Uterus (tissue), 4 donors: ENCODE measurements around the gene GRID2. TPM values are rescaled to one million over a fixed set of nuclear protein-coding genes. Genes with fewer than 3 reads are reported as not detected.

Experiments
- DNase-seq, 2 donors: peaks; one replicate each; pipeline ENCODE4 v3.0.0-alpha.2; 2019 to 2020
- H3K27ac ChIP-seq, 2 donors: fragments of 200-600 bp; sonication (generic); 1 replicate in 1 of 2; 2 replicates in 1 of 2; pipeline ENCODE4 v1.5.1; 2016 to 2018
- H3K27me3 ChIP-seq, 2 donors: fragments of 200-600 bp; sonication (generic); one replicate each; pipeline ENCODE4 v1.5.1; 2018 to 2019; ENCODE audit warnings: control low read depth in 1 of 2
- H3K36me3 ChIP-seq, 2 donors: fragments of 200-600 bp; sonication (generic); one replicate each; pipeline ENCODE4 v1.5.1; 2019; ENCODE audit warnings: control low read depth in 1 of 2
- H3K4me1 ChIP-seq, 2 donors: fragments of 200-600 bp; sonication (generic); one replicate each; pipeline ENCODE4 v1.5.1; 2018 to 2019; ENCODE audit warnings: control low read depth in 1 of 2
- H3K4me3 ChIP-seq, 2 donors: fragments of 200-600 bp; sonication (generic); 1 replicate in 1 of 2; 2 replicates in 1 of 2; pipeline ENCODE4 v1.5.1; 2018 to 2019; ENCODE audit warnings: mild to moderate bottlenecking in 1 of 2
- H3K9me3 ChIP-seq, 2 donors: fragments of 200-600 bp; sonication (generic); one replicate each; pipeline ENCODE4 v1.5.1; 2019; ENCODE audit warnings: control low read depth in 1 of 2
- POLR2A ChIP-seq, 2 donors: fragments of 450-650 bp; IDR thresholded peaks; one replicate each; pipeline ENCODE4 v1.6.1; 2016; ENCODE audit warnings: antibody characterized with exemption in 2 of 2, mild to moderate bottlenecking in 1 of 2, moderate library complexity in 1 of 2
- intact Hi-C: fragments of 100-400 bp; cut with DNase I; formaldehyde crosslinking; loops from one replicate; pipeline ENCODE4 v1.15.1; 2023; ENCODE audit warnings: low total_unique reads
- total RNA-seq, 4 donors: library from RNA; depleted of rRNA in 3 of 4; stranded (reverse); fragments of >200 nt in 3 of 4; gene quantifications; one replicate each; pipeline versions ENCODE4 v1.1.0 to v1.2.4, GENCODE V29; 2014 to 2023
- TF ChIP-seq, protein P1 (sequence below), 4 experiments: fragments of 200-600 bp in 2 of 4; fragments of 450-650 bp in 2 of 4; sonication (generic) in 2 of 4; IDR thresholded peaks; one replicate each; pipeline ENCODE4 v1.5.1; 2016 to 2019; ENCODE audit warnings: antibody characterized with exemption in 4 of 4, mild to moderate bottlenecking in 2 of 4, moderate library complexity in 1 of 4
- donor health status: DM: yes; HTN: yes; CAD: no.

GRID2 gene
- total RNA-seq, 4 donors from 2014 or later = 0.27 to 33.3 (median 0.59) TPM; not detected in 1

- no peaks in the 10 kb centered on the region for H3K27me3 ChIP-seq
- no peaks in the 10 kb centered on the region for H3K9me3 ChIP-seq
- no peak overlapping the region for H3K27ac ChIP-seq
- TF ChIP-seq POLR2A (IDR thresholded peaks at IDR 0.05) = no peak
- TF ChIP-seq, protein P1, sequence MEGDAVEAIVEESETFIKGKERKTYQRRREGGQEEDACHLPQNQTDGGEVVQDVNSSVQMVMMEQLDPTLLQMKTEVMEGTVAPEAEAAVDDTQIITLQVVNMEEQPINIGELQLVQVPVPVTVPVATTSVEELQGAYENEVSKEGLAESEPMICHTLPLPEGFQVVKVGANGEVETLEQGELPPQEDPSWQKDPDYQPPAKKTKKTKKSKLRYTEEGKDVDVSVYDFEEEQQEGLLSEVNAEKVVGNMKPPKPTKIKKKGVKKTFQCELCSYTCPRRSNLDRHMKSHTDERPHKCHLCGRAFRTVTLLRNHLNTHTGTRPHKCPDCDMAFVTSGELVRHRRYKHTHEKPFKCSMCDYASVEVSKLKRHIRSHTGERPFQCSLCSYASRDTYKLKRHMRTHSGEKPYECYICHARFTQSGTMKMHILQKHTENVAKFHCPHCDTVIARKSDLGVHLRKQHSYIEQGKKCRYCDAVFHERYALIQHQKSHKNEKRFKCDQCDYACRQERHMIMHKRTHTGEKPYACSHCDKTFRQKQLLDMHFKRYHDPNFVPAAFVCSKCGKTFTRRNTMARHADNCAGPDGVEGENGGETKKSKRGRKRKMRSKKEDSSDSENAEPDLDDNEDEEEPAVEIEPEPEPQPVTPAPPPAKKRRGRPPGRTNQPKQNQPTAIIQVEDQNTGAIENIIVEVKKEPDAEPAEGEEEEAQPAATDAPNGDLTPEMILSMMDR (IDR thresholded peaks at IDR 0.05) = no peak
- H3K4me3 ChIP-seq = no peak overlapping the region
- intact Hi-C loops = no loop called here
- no peaks in the 10 kb centered on the region for H3K36me3 ChIP-seq
- no peaks in the 10 kb centered on the region for H3K4me1 ChIP-seq
- no peak for DNase-seq
Measured at GRCh38 chr4:93337196-93337595, 1033.4 kb downstream of the GRID2 start.

- H3K9me3 ChIP-seq = no peaks in the 10 kb centered on the region
- DNase-seq = no peak
- H3K4me1 ChIP-seq = no peaks in the 10 kb centered on the region
- no peak overlapping the region for H3K27ac ChIP-seq
- intact Hi-C loops = no loop called here
- H3K36me3 ChIP-seq = no peaks in the 10 kb centered on the region
- H3K4me3 ChIP-seq = no peak overlapping the region
- H3K27me3 ChIP-seq = no peaks in the 10 kb centered on the region
- TF ChIP-seq POLR2A (IDR thresholded peaks at IDR 0.05) = no peak
- TF ChIP-seq, protein P1 (IDR thresholded peaks at IDR 0.05) = no peak
Measured at GRCh38 chr4:93342738-93343137, 1039.0 kb downstream of the GRID2 start.

GRCh38 chr4:93346840-93347239, 1043.1 kb downstream of the GRID2 start:
- intact Hi-C loops = no loop called here
- Histone ChIP-seq H3K27ac (no peak overlapping the region), H3K4me3 (no peak overlapping the region), H3K36me3 (no peaks in the 10 kb centered on the region), H3K4me1 (no peaks in the 10 kb centered on the region), H3K9me3 (no peaks in the 10 kb centered on the region), H3K27me3 (no peaks in the 10 kb centered on the region)
- TF ChIP-seq, protein P1 (IDR thresholded peaks at IDR 0.05) = no peak
- TF ChIP-seq POLR2A (IDR thresholded peaks at IDR 0.05) = no peak
- no peak for DNase-seq

GRCh38 chr4:93348896-93349295, 1045.1 kb downstream of the GRID2 start:
- Histone ChIP-seq H3K4me3 (no peak overlapping the region), H3K27me3 (no peaks in the 10 kb centered on the region), H3K9me3 (no peaks in the 10 kb centered on the region), H3K36me3 (no peaks in the 10 kb centered on the region), H3K27ac (no peak overlapping the region), H3K4me1 (no peaks in the 10 kb centered on the region)
- TF ChIP-seq POLR2A (IDR thresholded peaks at IDR 0.05) = no peak
- TF ChIP-seq, protein P1 (IDR thresholded peaks at IDR 0.05) = no peak
- intact Hi-C loops = no loop called here
- no peak for DNase-seq

GRCh38 chr4:93351846-93352245, 1048.1 kb downstream of the GRID2 start:
- Histone ChIP-seq H3K4me3 (no peak overlapping the region), H3K27me3 (no peaks in the 10 kb centered on the region), H3K36me3 (no peaks in the 10 kb centered on the region), H3K27ac (no peak overlapping the region), H3K4me1 (no peaks in the 10 kb centered on the region), H3K9me3 (no peaks in the 10 kb centered on the region)
- intact Hi-C loops = no loop called here
- TF ChIP-seq, protein P1 (IDR thresholded peaks at IDR 0.05) = no peak
- TF ChIP-seq POLR2A (IDR thresholded peaks at IDR 0.05) = no peak
- no peak for DNase-seq
